HCT116 (cell line): ENCODE results near the gene LRRK1. TPM values are rescaled to one million over a fixed set of nuclear protein-coding genes. Genes with fewer than 3 reads are reported as not detected.

Experiments used
- ATAC-seq: fragments of 200-7000 bp; cut with Tn5 transposase; 2 replicates; pipeline ENCODE4 v1.9.1; 2020; ENCODE audit warnings: mild to moderate bottlenecking, moderate library complexity
- BruUV-seq: library from RNA; stranded (reverse); fragments of 400-500 nt; replicated peaks from 2 replicates; lab custom pipeline; 2021; lab: Mats Ljungman, UMichigan
- CTCF ChIA-PET: fragments of 300-600 bp; sonication (Branson Sonifier 250); formaldehyde crosslinking; loops from one replicate; lab custom pipeline; 2021; ENCODE audit warnings: antibody characterized with exemption; lab: Charles Lee
- POLR2A ChIA-PET: fragments of 300-600, 350-600 bp; sonication (Branson Sonifier 250); formaldehyde crosslinking; loops from one replicate; lab custom pipeline; 2021; ENCODE audit warnings: antibody characterized with exemption; lab: Charles Lee
- RAD21 ChIA-PET, 2 experiments: fragments of 300-600 bp; sonication (Branson Sonifier 250); formaldehyde crosslinking; loops; one replicate each; lab custom pipeline; 2023; ENCODE audit warnings: low total read pairs in 2 of 2; ENCODE audit not compliant: uncharacterized antibody in 2 of 2, unreplicated experiment in 2 of 2, low non-redundant PET in 1 of 2; lab: Charles Lee
- DNase-seq: peaks from one replicate; pipeline ENCODE4 v3.0.0-alpha.2; 2010; ENCODE audit warnings: low read depth, low spot score
- H2AFZ ChIP-seq: fragments of 200-600 bp; shearing (Covaris generic), sonication (generic); 2 replicates; pipeline ENCODE4 v1.6.1; 2017; ENCODE audit warnings: low read depth, mixed run types, mixed read lengths, antibody characterized with exemption, low read length; ENCODE audit not compliant: poor library complexity, severe bottlenecking
- H3K27ac ChIP-seq: 2 replicates; pipeline ENCODE4 v1.5.1; 2012; ENCODE audit warnings: low read depth, low read length
- H3K27me3 ChIP-seq: fragments of 200-600 bp; sonication (generic); 2 replicates; pipeline ENCODE4 v1.6.1; 2016; ENCODE audit warnings: mixed run types, low read length, mixed read lengths; ENCODE audit not compliant: insufficient read depth
- H3K36me3 ChIP-seq, 2 experiments: fragments of 200-500 bp in 1 of 2; fragments of 200-600 bp in 1 of 2; sonication (Bioruptor generic) in 1 of 2; sonication (generic) in 1 of 2; 2 replicates each; pipeline versions ENCODE4 v1.5.1 to v1.6.1; 2014 to 2016; ENCODE audit warnings: low read length in 2 of 2, inconsistent platforms in 1 of 2, mixed read lengths in 1 of 2, mixed run types in 1 of 2; ENCODE audit not compliant: insufficient read depth in 2 of 2, control insufficient read depth in 1 of 2
- H3K4me1 ChIP-seq, 2 experiments: fragments of 200-600 bp in 1 of 2; sonication (generic) in 1 of 2; 2 replicates each; pipeline versions ENCODE4 v1.5.1 to v1.6.1; 2012 to 2017; ENCODE audit warnings: low read length in 2 of 2, inconsistent platforms in 1 of 2, mild to moderate bottlenecking in 1 of 2, mixed read lengths in 1 of 2, mixed run types in 1 of 2, moderate library complexity in 1 of 2; ENCODE audit not compliant: insufficient read depth in 2 of 2, control insufficient read depth in 1 of 2
- H3K4me2 ChIP-seq: fragments of 200-600 bp; sonication (generic); 2 replicates; pipeline ENCODE4 v1.6.1; 2017; ENCODE audit warnings: mixed run types, low read length, mixed read lengths
- H3K4me3 ChIP-seq, 2 experiments: fragments of 200-600 bp in 1 of 2; sonication (generic) in 1 of 2; replicated peaks in 1 of 2; 2 replicates each; pipeline ENCODE4 v1.5.1; 2011 to 2016; ENCODE audit warnings: low read length in 2 of 2, control low read depth in 1 of 2, low read depth in 1 of 2, mild to moderate bottlenecking in 1 of 2, mixed read lengths in 1 of 2, mixed run types in 1 of 2
- H3K79me2 ChIP-seq: fragments of 200-600 bp; sonication (generic); 2 replicates; pipeline ENCODE4 v1.6.1; 2017; ENCODE audit warnings: mild to moderate bottlenecking, mixed run types, low read length, moderate library complexity, mixed read lengths; ENCODE audit not compliant: insufficient read depth
- H3K9ac ChIP-seq: fragments of 200-600 bp; sonication (generic); 2 replicates; pipeline ENCODE4 v1.6.1; 2016; ENCODE audit warnings: low read length, mixed read lengths
- H3K9me2 ChIP-seq: fragments of 200-600 bp; sonication (generic), shearing (Covaris generic); 2 replicates; pipeline ENCODE4 v1.6.1; 2017; ENCODE audit warnings: mixed run types, mild to moderate bottlenecking, moderate library complexity; ENCODE audit not compliant: insufficient read depth
- H3K9me3 ChIP-seq, 2 experiments: fragments of 200-500 bp in 1 of 2; fragments of 200-600 bp in 1 of 2; sonication (Bioruptor generic) in 1 of 2; sonication (generic) in 1 of 2; 2 replicates each; pipeline ENCODE4 v1.6.1; 2014 to 2017; ENCODE audit warnings: low read length in 2 of 2, mixed read lengths in 2 of 2, inconsistent platforms in 1 of 2, low read depth in 1 of 2, mild to moderate bottlenecking in 1 of 2, mixed run types in 1 of 2, moderate library complexity in 1 of 2; ENCODE audit not compliant: control insufficient read depth in 1 of 2, insufficient read depth in 1 of 2
- H4K20me1 ChIP-seq: fragments of 200-600 bp; sonication (generic), shearing (Covaris generic); 2 replicates; pipeline ENCODE4 v1.6.1; 2017; ENCODE audit warnings: mixed run types, mild to moderate bottlenecking, moderate library complexity; ENCODE audit not compliant: insufficient read depth
- CBX3 ChIP-seq: IDR thresholded peaks from 2 replicates; pipeline ENCODE4 v1.6.1; 2012; ENCODE audit warnings: low read depth
- CTCF ChIP-seq, 3 experiments: fragments of 200-600 bp in 1 of 3; sonication (generic) in 1 of 3; IDR thresholded peaks in 2 of 3; conservative IDR thresholded peaks in 1 of 3; 2 replicates each; pipeline ENCODE4 v1.5.1; 2012 to 2017; ENCODE audit warnings: low read depth in 2 of 3, low read length in 2 of 3, antibody characterized with exemption in 1 of 3, borderline replicate concordance in 1 of 3, control low read depth in 1 of 3, mild to moderate bottlenecking in 1 of 3, mixed read lengths in 1 of 3, mixed run types in 1 of 3, moderate library complexity in 1 of 3; ENCODE audit not compliant: insufficient read depth in 1 of 3
- EGR1 ChIP-seq: IDR thresholded peaks from 2 replicates; pipeline ENCODE4 v1.6.1; 2012; ENCODE audit warnings: low read depth
- TCF7L2 ChIP-seq: IDR thresholded peaks from 2 replicates; pipeline ENCODE4 v1.7.0; 2011; ENCODE audit warnings: borderline replicate concordance, inconsistent platforms; ENCODE audit not compliant: insufficient read depth, insufficient read length; ENCODE audit errors: extremely low read depth
- intact Hi-C: fragments of 100-400 bp; cut with micrococcal nuclease; formaldehyde crosslinking; loops from 2 replicates; pipeline ENCODE4 v1.10.0; 2022
- total RNA-seq: library from RNA; stranded (reverse); gene quantifications from one replicate; pipeline ENCODE4 v1.2.1, GENCODE V29; 2021; ENCODE audit not compliant: unreplicated experiment

Gene LRRK1
- total RNA-seq, 1 experiment from 2014 or later, result 21.6 TPM

- TF ChIP-seq TCF7L2 (no peak), EGR1 (no peak), CBX3 (no peak), CTCF (IDR thresholded peaks at IDR 0.05 in 2 of 3, conservative IDR thresholded peaks at IDR 0.05 in 1 of 3; ENCODE audit: borderline replicate concordance in 1 of 3, insufficient read depth in 1 of 3, low read depth in 2 of 3, low read length in 2 of 3) (no peak)
- intact Hi-C loops, result no loop called here
- H3K9me2 ChIP-seq, result no peaks in the 10 kb centered on the region
- H4K20me1 ChIP-seq, result no peaks in the 10 kb centered on the region
- ChIA-PET CTCF (no interaction called here), RAD21 (no interaction called here), POLR2A (no interaction called here)
- no peak overlapping the region for H2AFZ ChIP-seq
- no peaks in the 10 kb centered on the region for H3K79me2 ChIP-seq
- H3K4me2 ChIP-seq, result no peak overlapping the region
- H3K27me3 ChIP-seq, result no peaks in the 10 kb centered on the region
- H3K4me3 ChIP-seq, result no peak overlapping the region
- H3K36me3 ChIP-seq, result no peaks in the 10 kb centered on the region
- BruUV-seq, result no TSS peak
- H3K27ac ChIP-seq, result no peak overlapping the region
- H3K4me1 ChIP-seq, result peaks cover 0 to 9% of the 10 kb centered on the region in 2 experiments; a peak in 1 of 4 replicates
- H3K9me3 ChIP-seq, result no peaks in the 10 kb centered on the region
- no peak overlapping the region for H3K9ac ChIP-seq
- DNase-seq, result no peak
- no peak for ATAC-seq
Measured at GRCh38 chr15:101091080-101092017, 172.2 kb downstream of the LRRK1 start.
